ENCODE measurements around the gene UNC5CL.
A peak's percentile ranks its signal among the peaks of the same experiment; 100 is the strongest.

DNA sequence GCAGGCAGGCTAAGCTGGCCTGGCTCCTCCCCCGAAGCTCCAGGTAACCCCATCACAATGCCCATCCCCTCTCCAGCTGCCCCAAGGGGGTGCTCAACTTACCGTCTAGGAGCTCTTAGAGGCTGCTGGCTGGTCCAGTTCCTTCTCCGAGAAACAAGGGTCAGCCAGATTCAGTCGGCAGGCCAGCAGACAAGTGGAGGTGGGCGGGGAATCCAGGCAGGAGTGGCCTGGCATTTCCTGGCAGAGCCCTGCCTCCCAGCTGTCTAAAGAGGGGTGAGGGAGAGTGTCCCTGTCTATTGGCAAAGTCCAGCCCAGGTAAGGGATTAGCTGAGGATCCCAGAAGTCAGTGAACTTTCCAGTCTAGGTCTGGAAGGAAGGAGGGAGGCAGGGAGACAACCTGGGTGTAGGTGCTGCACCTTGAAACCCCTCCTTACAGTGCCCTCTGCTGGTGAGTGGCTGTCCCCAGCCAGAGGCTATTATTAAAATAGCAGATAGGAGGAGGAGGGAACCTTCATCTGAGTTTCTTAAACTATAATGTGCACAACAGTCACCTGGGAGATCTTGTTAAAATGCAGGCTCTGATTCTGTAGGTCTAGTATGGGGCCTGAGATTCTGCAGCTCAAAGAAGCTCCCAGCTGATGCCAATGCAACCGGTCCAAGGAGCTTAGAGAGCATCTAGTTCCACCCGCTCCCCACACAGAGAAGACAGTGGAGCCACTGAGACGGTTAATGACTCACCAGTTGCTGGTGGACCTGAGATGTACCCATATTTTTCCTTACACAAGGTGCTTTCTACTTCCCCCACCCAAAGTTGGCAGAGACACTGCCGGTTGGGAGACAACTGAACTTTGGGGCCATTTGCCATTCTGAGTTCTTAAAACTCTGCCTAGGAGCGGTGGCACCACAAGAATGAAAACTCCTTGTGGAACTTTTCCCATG, at the start of gene UNC5CL:
- TF ChIP-seq POLR2A (IDR thresholded peaks at IDR 0.05) (no peak), POLR2AphosphoS5 (IDR thresholded peaks at IDR 0.05) (no peak)
- TF ChIP-seq, protein P1, sequence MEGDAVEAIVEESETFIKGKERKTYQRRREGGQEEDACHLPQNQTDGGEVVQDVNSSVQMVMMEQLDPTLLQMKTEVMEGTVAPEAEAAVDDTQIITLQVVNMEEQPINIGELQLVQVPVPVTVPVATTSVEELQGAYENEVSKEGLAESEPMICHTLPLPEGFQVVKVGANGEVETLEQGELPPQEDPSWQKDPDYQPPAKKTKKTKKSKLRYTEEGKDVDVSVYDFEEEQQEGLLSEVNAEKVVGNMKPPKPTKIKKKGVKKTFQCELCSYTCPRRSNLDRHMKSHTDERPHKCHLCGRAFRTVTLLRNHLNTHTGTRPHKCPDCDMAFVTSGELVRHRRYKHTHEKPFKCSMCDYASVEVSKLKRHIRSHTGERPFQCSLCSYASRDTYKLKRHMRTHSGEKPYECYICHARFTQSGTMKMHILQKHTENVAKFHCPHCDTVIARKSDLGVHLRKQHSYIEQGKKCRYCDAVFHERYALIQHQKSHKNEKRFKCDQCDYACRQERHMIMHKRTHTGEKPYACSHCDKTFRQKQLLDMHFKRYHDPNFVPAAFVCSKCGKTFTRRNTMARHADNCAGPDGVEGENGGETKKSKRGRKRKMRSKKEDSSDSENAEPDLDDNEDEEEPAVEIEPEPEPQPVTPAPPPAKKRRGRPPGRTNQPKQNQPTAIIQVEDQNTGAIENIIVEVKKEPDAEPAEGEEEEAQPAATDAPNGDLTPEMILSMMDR (IDR thresholded peaks at IDR 0.05), result peak; percentile 39 to 60 (median 45)
